GM12878 (cell line): ENCODE measurements around the gene PADI3.

ENCODE experiments used
- CHD1 ChIP-seq: IDR thresholded peaks from 2 replicates; pipeline ENCODE4 v1.6.1; 2012; ENCODE audit warnings: low read depth, low read length, improper control_type of control experiment
- CTCF ChIP-seq, 3 experiments: IDR thresholded peaks in 2 of 3; conservative IDR thresholded peaks in 1 of 3; 2 replicates each; pipeline ENCODE4 v1.5.1; 2011; ENCODE audit warnings: low read depth in 3 of 3, low read length in 3 of 3, mild to moderate bottlenecking in 3 of 3, control low read depth in 2 of 3, moderate library complexity in 2 of 3, inconsistent platforms in 1 of 3, mixed read lengths in 1 of 3; ENCODE audit not compliant: control insufficient read depth in 2 of 3, insufficient read depth in 1 of 3; ENCODE audit errors: extremely low read depth in 1 of 3
- POLR2AphosphoS5 ChIP-seq: IDR thresholded peaks from 2 replicates; pipeline ENCODE4 v1.6.1; 2011; ENCODE audit warnings: mild to moderate bottlenecking, low read length, inconsistent platforms

- TF ChIP-seq POLR2AphosphoS5 (no peak), CTCF (IDR thresholded peaks at IDR 0.05 in 2 of 3, conservative IDR thresholded peaks at IDR 0.05 in 1 of 3; ENCODE audit: control insufficient read depth in 2 of 3, extremely low read depth in 1 of 3, insufficient read depth in 1 of 3, low read depth in 3 of 3, low read length in 3 of 3) (no peak), CHD1 (no peak)
Observed at GRCh38 chr1:17259233-17259873, 10.5 kb downstream of the PADI3 start.
